Measurements from ENCODE around the gene GPC6. TPM values are rescaled to one million over a fixed set of nuclear protein-coding genes. Genes with fewer than 3 reads are reported as not detected.

GPC6 gene
- total RNA-seq, 1 donor from 2014 or later = 16.1 TPM

DNA sequence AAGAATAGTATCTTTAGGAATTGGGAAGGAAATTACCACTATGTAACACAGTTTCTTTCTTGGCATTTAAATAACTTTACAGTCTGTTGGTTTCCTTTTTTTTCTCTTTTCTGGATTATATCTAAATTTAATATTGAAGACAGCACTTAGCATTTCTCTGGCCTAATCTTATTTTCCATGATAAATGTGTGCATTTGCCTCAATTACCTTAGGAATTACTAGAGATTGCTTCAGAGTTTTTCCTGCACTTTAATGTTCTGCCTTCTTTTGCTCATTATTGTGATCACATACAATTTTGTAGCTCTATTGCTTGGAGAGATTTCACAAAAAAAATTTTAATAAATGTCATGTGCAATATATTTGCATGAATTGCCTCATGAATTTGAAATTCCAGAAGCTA, 1227.7 kb downstream of the GPC6 start:
- Mint-ChIP-seq H3K27ac (ENCODE audit: unreplicated experiment) (no peak overlapping the region), H3K36me3 (ENCODE audit: low read depth, unreplicated experiment) (no peaks in the 10 kb centered on the region), H3K9me3 (ENCODE audit: unreplicated experiment) (no peaks in the 10 kb centered on the region), H3K27me3 (ENCODE audit: unreplicated experiment) (no peaks in the 10 kb centered on the region), H3K4me3 (ENCODE audit: unreplicated experiment) (no peak overlapping the region), H3K4me1 (ENCODE audit: unreplicated experiment) (no peaks in the 10 kb centered on the region)
- no peak for DNase-seq (ENCODE audit: low spot score)
- TF ChIP-seq, protein P1, sequence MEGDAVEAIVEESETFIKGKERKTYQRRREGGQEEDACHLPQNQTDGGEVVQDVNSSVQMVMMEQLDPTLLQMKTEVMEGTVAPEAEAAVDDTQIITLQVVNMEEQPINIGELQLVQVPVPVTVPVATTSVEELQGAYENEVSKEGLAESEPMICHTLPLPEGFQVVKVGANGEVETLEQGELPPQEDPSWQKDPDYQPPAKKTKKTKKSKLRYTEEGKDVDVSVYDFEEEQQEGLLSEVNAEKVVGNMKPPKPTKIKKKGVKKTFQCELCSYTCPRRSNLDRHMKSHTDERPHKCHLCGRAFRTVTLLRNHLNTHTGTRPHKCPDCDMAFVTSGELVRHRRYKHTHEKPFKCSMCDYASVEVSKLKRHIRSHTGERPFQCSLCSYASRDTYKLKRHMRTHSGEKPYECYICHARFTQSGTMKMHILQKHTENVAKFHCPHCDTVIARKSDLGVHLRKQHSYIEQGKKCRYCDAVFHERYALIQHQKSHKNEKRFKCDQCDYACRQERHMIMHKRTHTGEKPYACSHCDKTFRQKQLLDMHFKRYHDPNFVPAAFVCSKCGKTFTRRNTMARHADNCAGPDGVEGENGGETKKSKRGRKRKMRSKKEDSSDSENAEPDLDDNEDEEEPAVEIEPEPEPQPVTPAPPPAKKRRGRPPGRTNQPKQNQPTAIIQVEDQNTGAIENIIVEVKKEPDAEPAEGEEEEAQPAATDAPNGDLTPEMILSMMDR (IDR thresholded peaks at IDR 0.05; ENCODE audit: unreplicated experiment) = no peak

DNA sequence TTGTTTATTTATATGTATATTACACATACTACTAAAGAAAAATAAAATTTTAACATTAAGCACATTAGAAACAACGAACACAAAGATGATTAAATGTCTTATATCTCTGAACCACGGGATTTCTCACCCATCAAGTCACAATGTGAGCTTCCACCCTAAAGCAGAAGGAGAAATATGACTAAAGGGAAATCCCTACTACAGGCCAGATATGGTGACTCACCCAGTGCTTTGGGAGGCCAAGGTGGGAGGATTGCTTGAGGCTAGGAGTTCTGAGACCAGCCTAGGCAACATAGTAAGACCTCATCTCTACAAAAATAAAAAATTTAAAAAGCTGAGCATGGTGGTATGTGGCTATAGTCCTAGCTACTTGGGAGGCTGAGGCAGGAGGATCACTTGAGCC, 1228.3 kb downstream of the GPC6 start:
- no peak overlapping the region for H3K4me3 Mint-ChIP-seq (ENCODE audit: unreplicated experiment)
- TF ChIP-seq, protein P1 (IDR thresholded peaks at IDR 0.05; ENCODE audit: unreplicated experiment) = no peak
- H3K27ac Mint-ChIP-seq (ENCODE audit: unreplicated experiment) = no peak overlapping the region
- no peaks in the 10 kb centered on the region for H3K27me3 Mint-ChIP-seq (ENCODE audit: unreplicated experiment)
- H3K36me3 Mint-ChIP-seq (ENCODE audit: low read depth, unreplicated experiment) = no peaks in the 10 kb centered on the region
- DNase-seq (ENCODE audit: low spot score) = no peak
- H3K9me3 Mint-ChIP-seq (ENCODE audit: unreplicated experiment) = no peaks in the 10 kb centered on the region
- no peaks in the 10 kb centered on the region for H3K4me1 Mint-ChIP-seq (ENCODE audit: unreplicated experiment)

DNA sequence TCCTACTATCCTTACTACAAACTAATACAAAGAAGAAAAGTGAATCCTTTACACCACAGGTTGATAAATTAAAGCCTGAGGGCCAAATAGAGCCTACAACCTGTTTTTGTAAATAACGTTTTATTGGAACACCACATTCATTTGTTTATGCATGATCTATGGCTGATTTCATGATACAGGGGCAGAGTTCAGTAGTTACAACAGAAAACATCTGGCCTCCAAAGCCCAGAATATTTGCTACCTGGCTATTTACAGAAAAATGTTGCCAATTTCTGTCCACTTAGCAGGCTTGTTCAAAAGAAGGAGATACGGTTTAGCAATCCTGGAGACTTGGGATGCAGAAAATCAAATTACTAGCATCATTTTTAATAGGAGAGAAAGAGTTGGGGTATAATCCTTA, 1228.8 kb downstream of the GPC6 start:
- H3K27ac Mint-ChIP-seq (ENCODE audit: unreplicated experiment) = no peak overlapping the region
- no peaks in the 10 kb centered on the region for H3K27me3 Mint-ChIP-seq (ENCODE audit: unreplicated experiment)
- no peaks in the 10 kb centered on the region for H3K4me1 Mint-ChIP-seq (ENCODE audit: unreplicated experiment)
- TF ChIP-seq, protein P1 (IDR thresholded peaks at IDR 0.05; ENCODE audit: unreplicated experiment) = no peak
- H3K36me3 Mint-ChIP-seq (ENCODE audit: low read depth, unreplicated experiment) = no peaks in the 10 kb centered on the region
- H3K4me3 Mint-ChIP-seq (ENCODE audit: unreplicated experiment) = no peak overlapping the region
- H3K9me3 Mint-ChIP-seq (ENCODE audit: unreplicated experiment) = no peaks in the 10 kb centered on the region
- no peak for DNase-seq (ENCODE audit: low spot score)

All from endothelial cell (in vitro differentiated cells).